ENCODE data around the gene USP25. TPM values are rescaled to one million over a fixed set of nuclear protein-coding genes. Genes with fewer than 3 reads are reported as not detected.
A peak's percentile ranks its signal among the peaks of the same experiment; 100 is the strongest.

USP25 gene
- total and polyA plus RNA-seq, 3 donors from 2014 or later, result 69.2 to 123 (median 69.9) TPM

GRCh38 chr21:15729346-15729673 is 472 bp upstream of the USP25 start:
- no peaks in the 10 kb centered on the region for H3K36me3 ChIP-seq (ENCODE audit: low read depth, missing control alignments)
- peak overlapping the region; percentile 82 to 83 for H3K4me3 ChIP-seq
- WGBS, 2 donors, result 1 to 2% methylated on average over 11 of the region's 11 CpGs
- H3K9me3 ChIP-seq, result no peaks in the 10 kb centered on the region
- no peaks in the 10 kb centered on the region for H3K27me3 ChIP-seq
- no peak for DNase-seq
- intact Hi-C loops (cut with DNase I; ENCODE audit: low total_unique reads), result no loop called here
- peak overlapping the region; percentile 78 to 94 for H3K27ac ChIP-seq
- peaks cover 3% of the 10 kb centered on the region for H3K4me1 ChIP-seq
- TF ChIP-seq POLR2A (IDR thresholded peaks at IDR 0.05) (no peak), CTCF (IDR thresholded peaks at IDR 0.05) (no peak)

DNA sequence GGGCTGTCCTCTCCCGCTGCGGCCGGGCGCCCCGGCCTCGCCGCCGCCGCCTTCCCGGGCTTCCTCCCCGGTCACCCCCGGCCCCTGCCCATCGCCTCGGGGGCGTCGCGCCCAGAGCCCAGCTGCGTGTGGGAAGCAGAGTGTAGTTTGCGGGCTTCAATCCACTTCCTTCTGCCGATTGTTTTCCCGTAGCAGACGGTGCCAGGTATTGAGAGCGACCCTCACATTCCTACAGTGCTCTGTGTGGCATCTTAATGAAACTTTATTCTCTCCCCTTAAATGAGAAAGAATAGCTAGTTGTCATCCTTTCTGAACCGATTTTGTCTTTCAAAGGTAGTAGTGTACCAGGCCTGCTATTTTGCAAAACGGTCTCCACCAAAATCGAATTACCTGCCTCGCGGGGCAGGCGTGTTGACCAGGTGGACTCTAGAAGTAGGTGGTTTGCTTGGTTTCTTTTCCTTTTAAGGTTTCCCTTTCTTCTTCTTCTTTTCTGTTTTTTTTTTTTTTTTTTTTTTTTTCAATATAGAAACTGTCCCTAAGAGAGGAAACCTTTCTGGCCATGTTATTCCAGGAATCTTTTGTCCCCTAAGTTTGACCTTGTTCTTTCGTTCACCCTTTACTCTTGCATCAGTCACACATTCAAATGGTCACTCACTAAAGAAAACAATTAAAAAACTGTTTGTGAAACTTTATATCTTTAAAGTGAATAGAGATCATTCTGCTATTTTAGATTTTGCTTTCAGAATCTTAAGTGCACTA is 881 bp downstream of the USP25 start:
- intact Hi-C loops (cut with DNase I; ENCODE audit: low total_unique reads), result no loop called here
- Histone ChIP-seq H3K9me3 (no peaks in the 10 kb centered on the region), H3K27ac (peak overlapping the region; percentile 91 to 94), H3K36me3 (ENCODE audit: low read depth, missing control alignments) (no peaks in the 10 kb centered on the region), H3K4me1 (peaks cover 3% of the 10 kb centered on the region), H3K4me3 (peak overlapping the region; percentile 82 to 83), H3K27me3 (no peaks in the 10 kb centered on the region)
- no peak for TF ChIP-seq POLR2A (IDR thresholded peaks at IDR 0.05)
- no peak for TF ChIP-seq CTCF (IDR thresholded peaks at IDR 0.05)
- 0 to 1% methylated on average over 21 to 25 of the region's 30 CpGs for WGBS, 2 donors
- DNase-seq, result no peak

DNA sequence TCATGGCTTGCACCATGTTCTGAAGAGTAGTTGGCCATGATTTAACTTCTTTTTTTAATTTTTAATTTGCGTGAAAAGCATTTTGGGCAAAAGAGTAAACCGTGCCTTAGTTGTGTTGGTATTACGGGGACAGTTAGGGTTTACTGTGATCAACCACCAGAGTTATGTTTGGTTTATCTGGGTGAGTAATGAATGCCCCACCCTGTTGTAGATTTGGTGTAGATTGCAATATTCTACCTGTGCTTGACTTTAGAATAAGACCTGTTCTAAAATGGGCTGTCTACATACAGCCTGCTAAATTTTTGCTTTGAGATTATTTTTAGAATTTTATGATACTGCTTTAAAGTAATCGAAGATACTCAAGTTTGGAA is 1.4 kb downstream of the USP25 start:
- TF ChIP-seq POLR2A (IDR thresholded peaks at IDR 0.05), result no peak
- TF ChIP-seq CTCF (IDR thresholded peaks at IDR 0.05), result no peak
- WGBS, 2 donors, result 11 to 12% methylated on average over 4 of the region's 4 CpGs
- Histone ChIP-seq H3K4me3 (peak overlapping the region; percentile 82 to 83), H3K36me3 (ENCODE audit: low read depth, missing control alignments) (no peaks in the 10 kb centered on the region), H3K4me1 (peaks cover 3% of the 10 kb centered on the region), H3K27ac (peak overlapping the region; percentile 91 to 94), H3K27me3 (no peaks in the 10 kb centered on the region), H3K9me3 (no peaks in the 10 kb centered on the region)
- intact Hi-C loops (cut with DNase I; ENCODE audit: low total_unique reads), result no loop called here
- DNase-seq, result no peak

- Histone ChIP-seq H3K4me1 (peaks cover 3% of the 10 kb centered on the region), H3K27ac (no peak overlapping the region), H3K27me3 (no peaks in the 10 kb centered on the region), H3K36me3 (ENCODE audit: low read depth, missing control alignments) (no peaks in the 10 kb centered on the region), H3K9me3 (no peaks in the 10 kb centered on the region), H3K4me3 (peak overlapping the region in 1 of 2 donors; percentile 5)
- peak; percentile 36 for DNase-seq
- WGBS, 2 donors, result 31 to 41% methylated on average over 6 of the region's 6 CpGs
- TF ChIP-seq POLR2A (IDR thresholded peaks at IDR 0.05) (no peak), CTCF (IDR thresholded peaks at IDR 0.05) (no peak)
- intact Hi-C loops (cut with DNase I; ENCODE audit: low total_unique reads), result no loop called here
Measured at GRCh38 chr21:15732290-15732995, 2.7 kb downstream of the USP25 start.

Measured in testis (tissue), 3 donors.